Esophagus muscularis mucosa (tissue), 3 donors: Measurements from ENCODE around the gene TPD52L2.

Experiments used
- CTCF ChIP-seq, 3 experiments: fragments of 200-600 bp in 2 of 3; fragments of 450-650 bp in 1 of 3; sonication (generic) in 2 of 3; IDR thresholded peaks; one replicate each; pipeline ENCODE4 v1.5.1; 2017 to 2019; ENCODE audit warnings: antibody characterized with exemption in 3 of 3, mild to moderate bottlenecking in 2 of 3, moderate library complexity in 1 of 3
- POLR2A ChIP-seq: fragments of 450-650 bp; IDR thresholded peaks from one replicate; pipeline ENCODE4 v1.6.1; 2017; ENCODE audit warnings: antibody characterized with exemption, moderate library complexity, mild to moderate bottlenecking, low read depth
- POLR2AphosphoS5 ChIP-seq, 2 donors: sonication (generic); formaldehyde crosslinking; IDR thresholded peaks; one replicate each; pipeline ENCODE4 v1.6.1; 2017; ENCODE audit warnings: antibody characterized with exemption in 2 of 2

GRCh38 chr20:63821811-63822210, 43.3 kb upstream of the TPD52L2 start:
- no peak for TF ChIP-seq CTCF (IDR thresholded peaks at IDR 0.05)
- no peak for TF ChIP-seq POLR2A
- no peak for TF ChIP-seq POLR2AphosphoS5 (IDR thresholded peaks at IDR 0.05)
